Peyer's patch (tissue), 4 donors: ENCODE measurements around the gene PTBP2. TPM values are rescaled to one million over a fixed set of nuclear protein-coding genes. Genes with fewer than 3 reads are reported as not detected.

Experiments used
- DNase-seq, 3 donors: peaks; one replicate each; pipeline ENCODE4 v3.0.0-alpha.2; 2017 to 2019
- H3K27ac ChIP-seq, 4 donors: fragments of 200-600 bp; sonication (generic); one replicate each; pipeline ENCODE4 v1.5.1; 2016 to 2019
- H3K27me3 ChIP-seq, 2 donors: fragments of 200-600 bp; sonication (generic); one replicate each; pipeline ENCODE4 v1.5.1; 2019
- H3K36me3 ChIP-seq, 3 donors: fragments of 200-600 bp; sonication (generic); one replicate each; pipeline ENCODE4 v1.5.1; 2016 to 2019
- H3K4me1 ChIP-seq, 4 donors: fragments of 200-600 bp; sonication (generic); one replicate each; pipeline ENCODE4 v1.5.1; 2016 to 2019
- H3K4me3 ChIP-seq, 4 donors: fragments of 200-600 bp; sonication (generic); 1 replicate in 3 of 4; 2 replicates in 1 of 4; pipeline ENCODE4 v1.5.1; 2016 to 2019; ENCODE audit warnings: mild to moderate bottlenecking in 1 of 4
- H3K9me3 ChIP-seq, 4 donors: fragments of 200-600 bp; sonication (generic); one replicate each; pipeline ENCODE4 v1.5.1; 2016 to 2019; ENCODE audit warnings: mild to moderate bottlenecking in 1 of 4
- POLR2A ChIP-seq, 2 donors: fragments of 450-650 bp; IDR thresholded peaks; one replicate each; pipeline ENCODE4 v1.5.1; 2017; ENCODE audit warnings: antibody characterized with exemption in 2 of 2, mild to moderate bottlenecking in 2 of 2, moderate library complexity in 2 of 2
- total RNA-seq, 4 donors: library from RNA; depleted of rRNA; stranded (reverse); fragments of >200 nt; gene quantifications; one replicate each; pipeline ENCODE4 v1.1.0, GENCODE V29; 2016
- TF ChIP-seq, protein P1 (sequence below), 6 experiments: fragments of 450-650 bp in 4 of 6; fragments of 200-600 bp in 2 of 6; sonication (generic) in 1 of 6; IDR thresholded peaks; one replicate each; pipeline ENCODE4 v1.5.1; 2017 to 2019; ENCODE audit warnings: antibody characterized with exemption in 6 of 6, mild to moderate bottlenecking in 3 of 6, moderate library complexity in 1 of 6

The PTBP2 gene
- total RNA-seq, 4 donors from 2014 or later, result 20.3 to 55.1 (median 31.7) TPM

DNA sequence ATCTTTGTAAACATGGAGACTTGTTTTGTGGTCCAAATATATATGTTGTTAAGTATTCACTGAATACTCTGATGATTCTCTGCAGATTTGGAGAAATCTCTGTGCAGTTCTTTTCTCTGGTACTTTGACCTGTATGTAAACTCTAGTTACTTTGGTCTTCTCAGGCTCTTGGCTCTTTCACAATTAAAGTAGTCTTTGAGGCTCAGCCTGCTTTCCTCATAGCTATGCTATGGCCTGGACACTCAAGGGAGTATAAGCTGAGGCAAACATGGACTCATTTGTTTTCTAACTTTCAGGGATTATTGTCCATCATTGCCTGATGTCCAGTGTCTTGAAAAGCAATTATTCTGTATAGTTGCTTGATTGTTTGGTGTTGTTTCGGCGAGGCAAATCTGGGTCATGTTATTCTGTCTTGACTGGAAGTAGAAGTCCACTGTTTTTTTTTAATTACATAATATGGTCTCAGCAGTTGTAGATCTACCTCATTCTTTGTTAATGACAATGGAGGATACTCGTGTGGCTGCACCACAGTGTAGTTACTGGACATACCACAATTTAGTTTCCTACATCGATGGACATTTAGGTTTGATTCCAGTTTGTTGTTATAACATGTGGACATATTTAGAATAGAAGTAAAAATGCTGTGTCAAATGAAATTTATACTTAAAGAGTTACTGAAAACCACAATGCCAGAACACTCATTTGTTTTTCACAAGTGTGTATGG, 9.2 kb downstream of the PTBP2 start:
- H3K27ac ChIP-seq, result no peak overlapping the region
- H3K27me3 ChIP-seq, result no peaks in the 10 kb centered on the region
- peaks cover 0 to 4% (median 0%) of the 10 kb centered on the region in 4 donors for H3K4me1 ChIP-seq
- peaks cover 0 to 5% (median 0%) of the 10 kb centered on the region in 3 donors for H3K36me3 ChIP-seq
- TF ChIP-seq, protein P1, sequence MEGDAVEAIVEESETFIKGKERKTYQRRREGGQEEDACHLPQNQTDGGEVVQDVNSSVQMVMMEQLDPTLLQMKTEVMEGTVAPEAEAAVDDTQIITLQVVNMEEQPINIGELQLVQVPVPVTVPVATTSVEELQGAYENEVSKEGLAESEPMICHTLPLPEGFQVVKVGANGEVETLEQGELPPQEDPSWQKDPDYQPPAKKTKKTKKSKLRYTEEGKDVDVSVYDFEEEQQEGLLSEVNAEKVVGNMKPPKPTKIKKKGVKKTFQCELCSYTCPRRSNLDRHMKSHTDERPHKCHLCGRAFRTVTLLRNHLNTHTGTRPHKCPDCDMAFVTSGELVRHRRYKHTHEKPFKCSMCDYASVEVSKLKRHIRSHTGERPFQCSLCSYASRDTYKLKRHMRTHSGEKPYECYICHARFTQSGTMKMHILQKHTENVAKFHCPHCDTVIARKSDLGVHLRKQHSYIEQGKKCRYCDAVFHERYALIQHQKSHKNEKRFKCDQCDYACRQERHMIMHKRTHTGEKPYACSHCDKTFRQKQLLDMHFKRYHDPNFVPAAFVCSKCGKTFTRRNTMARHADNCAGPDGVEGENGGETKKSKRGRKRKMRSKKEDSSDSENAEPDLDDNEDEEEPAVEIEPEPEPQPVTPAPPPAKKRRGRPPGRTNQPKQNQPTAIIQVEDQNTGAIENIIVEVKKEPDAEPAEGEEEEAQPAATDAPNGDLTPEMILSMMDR (IDR thresholded peaks at IDR 0.05), result no peak
- TF ChIP-seq POLR2A (IDR thresholded peaks at IDR 0.05), result no peak
- no peak overlapping the region for H3K4me3 ChIP-seq
- H3K9me3 ChIP-seq, result no peaks in the 10 kb centered on the region
- DNase-seq, result no peak

DNA sequence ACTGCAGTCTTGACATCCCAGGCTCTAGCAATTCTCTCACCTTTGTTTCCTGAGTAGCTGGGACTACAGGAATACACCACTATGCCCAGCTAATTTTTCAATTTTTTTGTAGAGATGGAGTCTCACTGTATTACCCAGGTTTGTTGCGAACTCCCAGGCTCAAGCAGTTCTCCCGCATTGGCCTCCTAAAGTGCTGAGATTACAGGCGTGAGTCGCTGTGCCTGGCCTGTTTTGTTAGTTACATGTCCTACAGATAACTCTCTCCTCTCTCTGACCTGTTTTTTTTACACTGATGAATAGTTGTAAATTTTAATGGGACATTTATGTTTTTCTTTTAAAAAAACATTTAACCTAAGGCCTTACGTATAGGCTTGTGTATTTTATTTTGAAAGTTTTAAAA, 19.8 kb downstream of the PTBP2 start:
- Histone ChIP-seq H3K27ac (no peak overlapping the region), H3K36me3 (peaks cover 0 to 7% (median 0%) of the 10 kb centered on the region in 3 donors), H3K9me3 (no peaks in the 10 kb centered on the region), H3K4me3 (no peak overlapping the region), H3K27me3 (no peaks in the 10 kb centered on the region), H3K4me1 (no peaks in the 10 kb centered on the region)
- no peak for DNase-seq
- TF ChIP-seq POLR2A (IDR thresholded peaks at IDR 0.05), result no peak
- TF ChIP-seq, protein P1 (IDR thresholded peaks at IDR 0.05), result no peak

DNA sequence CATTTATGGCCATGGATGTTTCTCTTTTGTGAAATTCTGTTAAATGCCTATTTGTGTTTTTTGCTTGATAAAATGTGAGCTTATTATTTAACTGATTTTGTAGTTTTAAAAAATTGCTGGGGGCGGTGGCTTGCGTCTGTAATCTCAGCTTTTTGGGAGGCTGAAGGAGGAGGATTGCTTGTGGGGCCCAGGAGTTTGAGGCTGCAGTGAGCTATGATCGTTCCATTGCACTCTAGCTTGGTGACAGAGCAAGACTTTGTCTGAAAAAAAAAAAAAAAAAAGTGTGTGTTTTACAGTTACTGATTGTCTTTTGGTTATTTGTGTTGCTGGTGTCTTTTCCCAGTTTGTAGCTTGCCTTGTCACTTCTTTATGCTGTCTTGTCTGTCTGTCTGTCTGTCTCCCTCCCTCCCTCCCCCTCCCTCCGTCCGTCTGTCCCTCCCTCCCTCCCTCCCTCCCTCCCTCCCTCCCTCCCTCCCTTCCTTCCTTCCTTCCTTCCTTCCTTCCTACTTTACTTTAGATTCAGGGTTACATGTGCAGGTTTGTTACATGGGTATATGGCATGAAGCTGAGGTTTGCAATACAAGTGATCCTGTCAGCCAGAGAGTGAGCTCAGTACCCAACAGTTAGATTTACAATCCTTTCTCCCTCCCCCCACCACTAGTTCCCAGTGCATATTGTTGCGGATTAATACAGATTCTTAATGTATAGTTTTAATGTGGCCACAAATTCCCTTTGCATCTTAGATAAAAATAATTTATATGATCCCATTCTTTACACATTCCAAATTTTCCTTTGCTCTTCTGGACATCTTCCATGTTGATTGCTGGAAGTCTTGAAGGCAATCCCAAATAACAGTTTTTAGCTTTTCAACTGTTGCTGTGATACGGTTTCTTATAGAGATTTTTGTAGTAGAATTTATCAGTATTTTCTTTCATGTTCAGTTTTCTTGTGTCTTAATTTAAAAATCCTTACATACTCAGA, 25.1 kb downstream of the PTBP2 start:
- Histone ChIP-seq H3K9me3 (no peaks in the 10 kb centered on the region), H3K27ac (no peak overlapping the region), H3K4me1 (no peaks in the 10 kb centered on the region), H3K27me3 (no peaks in the 10 kb centered on the region), H3K4me3 (no peak overlapping the region), H3K36me3 (peaks cover 0 to 1% (median 0%) of the 10 kb centered on the region in 3 donors)
- no peak for DNase-seq
- TF ChIP-seq, protein P1 (IDR thresholded peaks at IDR 0.05), result no peak
- no peak for TF ChIP-seq POLR2A (IDR thresholded peaks at IDR 0.05)

DNA sequence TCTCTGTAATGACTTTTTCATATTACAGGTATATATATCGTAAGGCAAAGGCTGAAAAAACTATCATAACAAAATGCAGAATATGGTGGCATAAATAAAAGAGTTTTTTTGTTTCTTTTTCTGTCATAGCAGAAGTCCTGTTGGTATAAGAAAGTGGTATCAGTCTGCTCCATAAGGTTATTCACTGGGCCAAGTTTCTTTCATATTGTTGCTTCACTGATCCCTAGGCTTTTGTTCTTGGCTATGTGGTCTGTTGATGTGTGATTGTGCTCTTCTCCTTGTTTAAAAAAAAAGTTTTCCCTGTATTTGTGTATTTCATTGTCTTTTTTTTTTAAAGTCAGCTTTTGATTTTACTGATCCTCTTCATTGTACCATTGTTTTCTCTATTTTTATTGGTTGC, 26.0 kb downstream of the PTBP2 start:
- H3K9me3 ChIP-seq, result no peaks in the 10 kb centered on the region
- H3K27me3 ChIP-seq, result no peaks in the 10 kb centered on the region
- H3K36me3 ChIP-seq, result peaks cover 0 to 10% (median 0%) of the 10 kb centered on the region in 3 donors
- H3K4me3 ChIP-seq, result no peak overlapping the region
- no peaks in the 10 kb centered on the region for H3K4me1 ChIP-seq
- no peak overlapping the region for H3K27ac ChIP-seq
- no peak for TF ChIP-seq POLR2A (IDR thresholded peaks at IDR 0.05)
- TF ChIP-seq, protein P1 (IDR thresholded peaks at IDR 0.05), result no peak
- no peak for DNase-seq

DNA sequence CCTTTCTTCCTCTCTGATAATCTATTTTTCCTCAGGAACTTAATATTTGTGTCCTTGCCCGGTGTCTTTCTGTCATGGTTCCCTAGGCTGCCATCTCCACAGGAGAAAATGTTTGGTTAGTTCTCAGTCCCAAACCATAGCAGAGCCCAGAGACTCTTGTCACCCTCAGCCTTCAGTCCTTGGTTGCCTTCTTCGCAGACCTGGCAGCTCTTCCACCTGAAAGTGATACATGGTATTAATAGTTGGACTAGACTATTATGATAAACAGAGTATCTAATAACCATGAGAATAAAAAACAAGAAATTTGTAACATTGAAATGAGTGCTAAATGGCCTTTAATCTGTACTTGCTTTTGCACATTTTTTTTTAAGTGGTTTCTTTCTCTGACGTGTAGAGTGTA, 26.5 kb downstream of the PTBP2 start:
- TF ChIP-seq, protein P1 (IDR thresholded peaks at IDR 0.05), result no peak
- TF ChIP-seq POLR2A (IDR thresholded peaks at IDR 0.05), result no peak
- DNase-seq, result no peak
- no peak overlapping the region for H3K27ac ChIP-seq
- no peaks in the 10 kb centered on the region for H3K27me3 ChIP-seq
- no peak overlapping the region for H3K4me3 ChIP-seq
- no peaks in the 10 kb centered on the region for H3K4me1 ChIP-seq
- peaks cover 0 to 15% (median 0%) of the 10 kb centered on the region in 3 donors for H3K36me3 ChIP-seq
- H3K9me3 ChIP-seq, result no peaks in the 10 kb centered on the region
